GM19351 (cell line): Measurements from ENCODE around the gene CHURC1.

Source experiments
- ATAC-seq: cut with Tn5 transposase; IDR thresholded peaks from one replicate; pipeline ENCODE4 v1.9.1; 2021; ENCODE audit warnings: mild to moderate bottlenecking, moderate library complexity; ENCODE audit not compliant: unreplicated experiment

Gene CHURC1

GRCh38 chr14:64914237-64915028 lies at the start of gene CHURC1:
Gene CHURC1 (plus strand): TSS chr14:64914455. CDS start chr14:64914496, 41 bp downstream.
- ATAC-seq, result peak; percentile 95

GRCh38 chr14:64865109-64865508 lies 49.1 kb upstream of the CHURC1 start:
- no peak for ATAC-seq

GRCh38 chr14:64865992-64866391 lies 48.3 kb upstream of the CHURC1 start:
- no peak for ATAC-seq

- no peak for ATAC-seq
Measured at GRCh38 chr14:64867182-64867581, 47.1 kb upstream of the CHURC1 start.

- ATAC-seq, result no peak
Measured at GRCh38 chr14:64868379-64868778, 45.9 kb upstream of the CHURC1 start.

- no peak for ATAC-seq
Measured at GRCh38 chr14:64868841-64869240, 45.4 kb upstream of the CHURC1 start.

GRCh38 chr14:64870160-64870559 lies 44.1 kb upstream of the CHURC1 start:
- no peak for ATAC-seq

GRCh38 chr14:64871344-64871743 lies 42.9 kb upstream of the CHURC1 start:
- ATAC-seq, result no peak

- no peak for ATAC-seq
Measured at GRCh38 chr14:64873506-64874219, 40.6 kb upstream of the CHURC1 start.

GRCh38 chr14:64875350-64875749 lies 38.9 kb upstream of the CHURC1 start:
- ATAC-seq, result no peak

GRCh38 chr14:64877846-64878245 lies 36.4 kb upstream of the CHURC1 start:
- ATAC-seq, result no peak

- no peak for ATAC-seq
Measured at GRCh38 chr14:64878837-64879634, 35.2 kb upstream of the CHURC1 start.

- peak; percentile 64 for ATAC-seq
Measured at GRCh38 chr14:64879635-64880220, 34.5 kb upstream of the CHURC1 start, which contains the start of gene SPTB. Gene SPTB (minus strand): TSS chr14:64879907. CDS start chr14:64823094, 56,813 bp downstream.

- peak; percentile 75 for ATAC-seq
Measured at GRCh38 chr14:64880221-64881121, 33.8 kb upstream of the CHURC1 start.

GRCh38 chr14:64885559-64885958 lies 28.7 kb upstream of the CHURC1 start:
- ATAC-seq, result no peak

- ATAC-seq, result no peak
Measured at GRCh38 chr14:64889352-64889751, 24.9 kb upstream of the CHURC1 start.

- no peak for ATAC-seq
Measured at GRCh38 chr14:64891173-64891838, 22.9 kb upstream of the CHURC1 start.

GRCh38 chr14:64891839-64892375 lies 22.3 kb upstream of the CHURC1 start:
- no peak for ATAC-seq

GRCh38 chr14:64899958-64900357 lies 14.3 kb upstream of the CHURC1 start:
- no peak for ATAC-seq
